Cardiac fibroblast (primary cell): Measurements from ENCODE around the gene DDN.

Experiments
- DNase-seq, 2 donors: peaks; one replicate each; pipeline versions ENCODE4 v3.0.0 to v3.0.0-alpha.2; 2010; ENCODE audit warnings: low read depth in 2 of 2
- H3K4me3 ChIP-seq, 2 donors: replicated peaks in 1 of 2; 1 replicate in 1 of 2; 2 replicates in 1 of 2; pipeline ENCODE4 v1.5.1; 2011; ENCODE audit warnings: low read depth in 2 of 2, low read length in 2 of 2, mild to moderate bottlenecking in 2 of 2, moderate library complexity in 1 of 2
- CTCF ChIP-seq: IDR thresholded peaks from one replicate; pipeline ENCODE4 v1.5.1; 2011; ENCODE audit warnings: low read depth, mild to moderate bottlenecking, low read length, inconsistent platforms

DDN gene

GRCh38 chr12:49041881-49042484 lies 42.8 kb upstream of the DDN start:
- no peak for TF ChIP-seq CTCF

GRCh38 chr12:49041036-49041880 lies 42.1 kb upstream of the DDN start:
- DNase-seq = no peak
- no peak overlapping the region for H3K4me3 ChIP-seq
- no peak for TF ChIP-seq CTCF

More at GRCh38 chr12:49041881-49042484, 42.8 kb upstream of the DDN start:
- H3K4me3 ChIP-seq = no peak overlapping the region
- no peak for DNase-seq

- TF ChIP-seq CTCF = no peak
Observed at GRCh38 chr12:49040364-49040855, 41.2 kb upstream of the DDN start.

GRCh38 chr12:49039421-49040363 lies 40.5 kb upstream of the DDN start:
- no peak for DNase-seq
- H3K4me3 ChIP-seq = no peak overlapping the region
- TF ChIP-seq CTCF = no peak

More at GRCh38 chr12:49040364-49040855, 41.2 kb upstream of the DDN start:
- H3K4me3 ChIP-seq = no peak overlapping the region
- no peak for DNase-seq

DNA sequence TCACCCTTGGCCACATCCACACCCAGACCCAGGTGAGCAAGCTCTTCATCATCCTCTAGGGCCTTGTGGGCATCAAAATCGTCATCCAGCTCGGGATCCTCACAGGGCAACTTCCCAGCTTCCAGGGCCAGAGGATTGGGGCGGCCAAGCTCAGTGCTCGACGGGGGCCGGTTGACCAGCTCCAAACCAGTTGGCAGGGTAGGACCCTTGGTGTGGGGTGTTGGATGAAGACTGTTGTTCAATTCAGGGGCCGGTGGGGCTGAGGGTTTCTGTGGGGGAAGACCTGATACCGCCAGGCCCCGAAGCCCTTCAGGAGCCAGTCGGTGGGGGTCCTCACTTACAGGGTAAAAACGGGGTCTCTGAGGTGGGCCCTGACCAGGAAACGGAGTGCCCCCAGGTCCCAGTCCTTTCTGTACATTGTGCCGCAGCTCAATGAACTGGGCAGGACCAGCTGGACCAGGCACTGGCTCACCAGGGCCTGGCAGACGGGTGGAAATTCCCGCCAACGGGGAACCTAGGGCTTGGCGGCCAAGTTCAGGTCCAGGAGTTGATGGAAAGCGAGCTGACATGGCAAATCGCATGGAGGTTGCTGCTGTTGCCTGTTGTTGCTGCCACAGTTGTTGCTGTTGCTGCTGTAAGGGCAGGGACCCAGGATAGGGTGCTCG lies 39.2 kb upstream of the DDN start:
- no peak overlapping the region for H3K4me3 ChIP-seq
- TF ChIP-seq CTCF = no peak
- no peak for DNase-seq

DNA sequence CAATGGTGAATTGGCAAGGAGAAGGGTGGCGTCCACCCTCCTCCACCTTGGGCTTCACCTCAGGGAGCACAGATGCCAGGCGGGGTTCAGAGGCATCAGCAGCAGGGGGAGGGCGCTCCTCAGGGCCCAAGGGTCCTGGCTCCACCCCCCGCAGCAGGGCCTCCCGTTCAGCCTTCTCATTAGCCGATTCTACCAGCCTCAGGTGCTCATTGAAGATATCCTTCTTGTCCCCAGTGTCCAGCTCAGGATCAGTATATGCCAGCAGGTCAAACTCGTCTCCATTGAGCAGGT lies 38.7 kb upstream of the DDN start:
- no peak overlapping the region for H3K4me3 ChIP-seq
- DNase-seq = no peak
- no peak for TF ChIP-seq CTCF
